HG03066 (cell line): ENCODE measurements around the gene OR51A4.
"Not testable (repeated sequence)": the region's sequence is repeated elsewhere in the genome, so short reads cannot be mapped to it uniquely, and the experiment has no call there.

Experiments used
- ATAC-seq: cut with Tn5 transposase; IDR thresholded peaks from one replicate; pipeline ENCODE4 v1.9.1; 2021; ENCODE audit warnings: low read depth; ENCODE audit not compliant: unreplicated experiment

Gene OR51A4

GRCh38 chr11:4947505-4947904 is at the start of gene OR51A4:
Gene OR51A4, minus strand, starts transcription at chr11:4947605. Its CDS starts 505 bp downstream, at chr11:4947100.
- no peak for ATAC-seq

- no peak for ATAC-seq
Measured at GRCh38 chr11:4994551-4994950, 47.1 kb upstream of the OR51A4 start, which contains the start of gene OR51L1. Gene OR51L1, plus strand, starts transcription at chr11:4994851. Its CDS starts 4,132 bp downstream, at chr11:4998983.

GRCh38 chr11:4991060-4991459 is 43.7 kb upstream of the OR51A4 start:
- no peak for ATAC-seq

- no peak for ATAC-seq
Measured at GRCh38 chr11:4983841-4984240, 36.4 kb upstream of the OR51A4 start.

- no peak for ATAC-seq
Measured at GRCh38 chr11:4982678-4983077, 35.3 kb upstream of the OR51A4 start.

GRCh38 chr11:4979036-4979435 is 31.6 kb upstream of the OR51A4 start:
- ATAC-seq: no peak

- ATAC-seq: no peak
Measured at GRCh38 chr11:4975436-4975835, 28.0 kb upstream of the OR51A4 start.

GRCh38 chr11:4962816-4963215 is 15.4 kb upstream of the OR51A4 start:
- ATAC-seq: no peak

- no peak for ATAC-seq
Measured at GRCh38 chr11:4960877-4961276, 13.5 kb upstream of the OR51A4 start.

- ATAC-seq: no peak
Measured at GRCh38 chr11:4957396-4957795, 10.0 kb upstream of the OR51A4 start.

GRCh38 chr11:4955613-4956012 is 8.2 kb upstream of the OR51A4 start, which contains the start of gene OR51A2:
Gene OR51A2, minus strand, starts transcription at chr11:4955713. Its CDS starts 0 bp downstream, at chr11:4955713.
- ATAC-seq: not testable (repeated sequence)

- no peak for ATAC-seq
Measured at GRCh38 chr11:4936745-4937144, 10.7 kb downstream of the OR51A4 start.

- ATAC-seq: no peak
Measured at GRCh38 chr11:4932751-4933150, 14.7 kb downstream of the OR51A4 start.

- ATAC-seq: no peak
Measured at GRCh38 chr11:4926608-4927007, 20.8 kb downstream of the OR51A4 start.

GRCh38 chr11:4924239-4924638 is 23.2 kb downstream of the OR51A4 start, which contains the start of gene OR51G1:
Gene OR51G1, minus strand, starts transcription at chr11:4924339. Its CDS starts 0 bp downstream, at chr11:4924339.
- no peak for ATAC-seq

GRCh38 chr11:4922304-4922703 is 25.1 kb downstream of the OR51A4 start:
- ATAC-seq: no peak

- no peak for ATAC-seq
Measured at GRCh38 chr11:4921796-4922195, 25.6 kb downstream of the OR51A4 start.

GRCh38 chr11:4919250-4919649 is 28.2 kb downstream of the OR51A4 start, which contains the start of gene OR51G2:
Gene OR51G2, minus strand, starts transcription at chr11:4919350. Its CDS starts 3,687 bp downstream, at chr11:4915663.
- no peak for ATAC-seq

- ATAC-seq: no peak
Measured at GRCh38 chr11:4916581-4916980, 30.8 kb downstream of the OR51A4 start.

- no peak for ATAC-seq
Measured at GRCh38 chr11:4903484-4903883, 43.9 kb downstream of the OR51A4 start, which contains the start of gene OR51A7. Gene OR51A7, plus strand, starts transcription at chr11:4903783. Its CDS starts 3,587 bp downstream, at chr11:4907370.
